Dendritic cell treated with granulocyte-macrophage colony-stimulating factor and Interleukin-4, amounts not matched to agents 40 ng/mL and 50 ng/mL, for 4 days (primary cell): ENCODE data around the gene TM9SF1.

ENCODE experiments used
- H3K27ac Mint-ChIP-seq: one replicate; pipeline ENCODE4 v1.8.0; 2022; ENCODE audit warnings: mild to moderate bottlenecking, mixed read lengths
- H3K27me3 Mint-ChIP-seq: one replicate; pipeline ENCODE4 v1.8.0; 2022; ENCODE audit warnings: mild to moderate bottlenecking, mixed read lengths
- H3K36me3 Mint-ChIP-seq: one replicate; pipeline ENCODE4 v1.8.0; 2022; ENCODE audit warnings: low read depth, mixed read lengths
- H3K4me1 Mint-ChIP-seq: one replicate; pipeline ENCODE4 v1.8.0; 2022; ENCODE audit warnings: low read depth, mixed read lengths
- H3K4me3 Mint-ChIP-seq: one replicate; pipeline ENCODE4 v1.8.0; 2022; ENCODE audit warnings: mild to moderate bottlenecking, moderate library complexity, mixed read lengths
- H3K9me3 Mint-ChIP-seq: one replicate; pipeline ENCODE4 v1.8.0; 2022; ENCODE audit warnings: mixed read lengths
- intact Hi-C: fragments of 100-400 bp; cut with micrococcal nuclease; formaldehyde crosslinking; loops from one replicate; pipeline ENCODE4 v1.15.0; 2022

The TM9SF1 gene, protein sequence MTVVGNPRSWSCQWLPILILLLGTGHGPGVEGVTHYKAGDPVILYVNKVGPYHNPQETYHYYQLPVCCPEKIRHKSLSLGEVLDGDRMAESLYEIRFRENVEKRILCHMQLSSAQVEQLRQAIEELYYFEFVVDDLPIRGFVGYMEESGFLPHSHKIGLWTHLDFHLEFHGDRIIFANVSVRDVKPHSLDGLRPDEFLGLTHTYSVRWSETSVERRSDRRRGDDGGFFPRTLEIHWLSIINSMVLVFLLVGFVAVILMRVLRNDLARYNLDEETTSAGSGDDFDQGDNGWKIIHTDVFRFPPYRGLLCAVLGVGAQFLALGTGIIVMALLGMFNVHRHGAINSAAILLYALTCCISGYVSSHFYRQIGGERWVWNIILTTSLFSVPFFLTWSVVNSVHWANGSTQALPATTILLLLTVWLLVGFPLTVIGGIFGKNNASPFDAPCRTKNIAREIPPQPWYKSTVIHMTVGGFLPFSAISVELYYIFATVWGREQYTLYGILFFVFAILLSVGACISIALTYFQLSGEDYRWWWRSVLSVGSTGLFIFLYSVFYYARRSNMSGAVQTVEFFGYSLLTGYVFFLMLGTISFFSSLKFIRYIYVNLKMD

GRCh38 chr14:24195186-24196070 lies at the start of gene TM9SF1:
TSS of gene TM9SF1 (minus strand) at chr14:24195441. CDS start at chr14:24195019, 422 bp downstream.
- peaks cover 78% of the 10 kb centered on the region for H3K36me3 Mint-ChIP-seq
- peak within 1 kb of the TSS; percentile 94 for H3K27ac Mint-ChIP-seq
- H3K4me1 Mint-ChIP-seq: peaks cover 64% of the 10 kb centered on the region
- peak within 1 kb of the TSS; percentile 94 for H3K4me3 Mint-ChIP-seq
- no peaks in the 10 kb centered on the region for H3K27me3 Mint-ChIP-seq
- intact Hi-C loops: loop anchor here (1.0 to 5.0 kb wide), 2 partner anchors 18 to 33 kb away; partner anchors contain the start of genes CHMP4A and IRF9
- peaks cover 10% of the 10 kb centered on the region for H3K9me3 Mint-ChIP-seq

GRCh38 chr14:24243336-24243836 lies 48.1 kb upstream of the TM9SF1 start:
- Mint-ChIP-seq H3K36me3 (peaks cover 45% of the 10 kb centered on the region), H3K27me3 (no peaks in the 10 kb centered on the region), H3K27ac (peak overlapping the region; percentile 100), H3K4me1 (peaks cover 68% of the 10 kb centered on the region), H3K4me3 (peak overlapping the region; percentile 93), H3K9me3 (no peaks in the 10 kb centered on the region)
- intact Hi-C loops: loop anchor here (1.0 to 2.0 kb wide), 3 partner anchors 27 to 187 kb away; partner anchors contain the start of gene RABGGTA

DNA sequence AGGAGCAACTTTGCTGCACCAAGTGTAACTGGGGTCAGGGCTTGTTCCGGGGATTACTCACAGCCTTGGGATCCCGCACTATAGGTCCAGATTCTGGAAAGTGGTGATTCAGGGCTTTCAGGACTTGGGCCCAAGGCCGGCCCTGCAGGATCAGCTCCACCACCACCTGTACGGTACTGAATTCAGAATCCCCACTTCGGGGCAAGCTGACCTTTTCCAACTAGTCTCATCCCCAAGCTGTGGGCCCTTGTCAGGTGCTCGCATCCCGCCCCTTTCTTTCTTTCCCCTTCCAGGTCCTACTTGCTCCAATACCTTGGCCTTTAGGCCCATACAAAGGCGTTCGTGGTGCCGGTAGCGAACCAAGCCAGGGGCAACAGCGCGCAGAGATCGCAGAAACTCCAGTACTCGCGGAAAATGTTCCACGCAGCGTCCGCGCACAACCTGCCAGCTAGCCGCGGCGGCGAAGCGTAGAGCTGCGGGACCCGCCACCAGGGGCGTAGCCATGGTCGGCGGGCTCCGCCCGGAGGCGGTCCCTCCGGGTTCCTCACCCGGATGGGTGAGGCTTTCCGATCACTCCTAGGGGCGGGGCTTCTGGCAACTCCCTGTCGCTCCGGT lies 46.7 kb upstream of the TM9SF1 start:
- intact Hi-C loops: loop anchor here (1.0 to 2.0 kb wide), 4 partner anchors 10 to 189 kb away; partner anchors contain the start of genes GMPR2, MDP1, NEDD8 and RABGGTA
- Mint-ChIP-seq H3K36me3 (peaks cover 60% of the 10 kb centered on the region), H3K27me3 (no peaks in the 10 kb centered on the region), H3K4me3 (peak overlapping the region; percentile 93), H3K9me3 (no peaks in the 10 kb centered on the region), H3K27ac (peak overlapping the region; percentile 100), H3K4me1 (peaks cover 75% of the 10 kb centered on the region)

GRCh38 chr14:24240110-24240918 lies 45.1 kb upstream of the TM9SF1 start:
- H3K9me3 Mint-ChIP-seq: no peaks in the 10 kb centered on the region
- no peaks in the 10 kb centered on the region for H3K27me3 Mint-ChIP-seq
- peaks cover 76% of the 10 kb centered on the region for H3K36me3 Mint-ChIP-seq
- H3K4me3 Mint-ChIP-seq: peak overlapping the region; percentile 37
- peaks cover 88% of the 10 kb centered on the region for H3K4me1 Mint-ChIP-seq
- peak overlapping the region; percentile 37 for H3K27ac Mint-ChIP-seq
- intact Hi-C loops: no loop called here

GRCh38 chr14:24238527-24239037 lies 43.3 kb upstream of the TM9SF1 start:
- peaks cover 89% of the 10 kb centered on the region for H3K36me3 Mint-ChIP-seq
- no peak overlapping the region for H3K27ac Mint-ChIP-seq
- H3K4me1 Mint-ChIP-seq: peaks cover 91% of the 10 kb centered on the region
- no peak overlapping the region for H3K4me3 Mint-ChIP-seq
- no peaks in the 10 kb centered on the region for H3K27me3 Mint-ChIP-seq
- intact Hi-C loops: no loop called here
- H3K9me3 Mint-ChIP-seq: no peaks in the 10 kb centered on the region

DNA sequence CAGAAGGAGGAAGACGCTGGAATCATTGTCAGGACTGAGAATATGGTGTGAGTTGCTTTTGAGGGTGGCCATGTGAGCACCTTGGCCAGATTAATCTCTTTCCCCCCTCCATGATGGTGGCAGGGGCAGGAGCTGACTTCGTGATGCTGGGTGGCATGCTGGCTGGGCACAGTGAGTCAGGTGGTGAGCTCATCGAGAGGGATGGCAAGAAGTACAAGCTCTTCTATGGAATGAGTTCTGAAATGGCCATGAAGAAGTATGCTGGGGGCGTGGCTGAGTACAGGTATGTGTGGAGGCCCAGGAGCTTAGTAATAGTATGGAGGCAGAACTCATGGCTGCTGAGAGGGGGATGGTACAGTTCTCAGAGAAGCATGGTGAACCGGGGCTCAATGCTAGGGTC lies 42.9 kb upstream of the TM9SF1 start:
- Mint-ChIP-seq H3K27ac (no peak overlapping the region), H3K9me3 (no peaks in the 10 kb centered on the region), H3K4me3 (no peak overlapping the region), H3K27me3 (no peaks in the 10 kb centered on the region), H3K36me3 (peaks cover 89% of the 10 kb centered on the region), H3K4me1 (peaks cover 90% of the 10 kb centered on the region)
- intact Hi-C loops: no loop called here

- Mint-ChIP-seq H3K36me3 (peaks cover 83% of the 10 kb centered on the region), H3K9me3 (no peaks in the 10 kb centered on the region), H3K4me1 (peaks cover 85% of the 10 kb centered on the region), H3K27me3 (no peaks in the 10 kb centered on the region), H3K27ac (no peak overlapping the region), H3K4me3 (no peak overlapping the region)
- intact Hi-C loops: no loop called here
These were observed 42.3 kb upstream of the TM9SF1 start for GRCh38 chr14:24237463-24237955.

- Mint-ChIP-seq H3K9me3 (no peaks in the 10 kb centered on the region), H3K27ac (no peak overlapping the region), H3K36me3 (peaks cover 82% of the 10 kb centered on the region), H3K4me3 (no peak overlapping the region), H3K4me1 (peaks cover 82% of the 10 kb centered on the region), H3K27me3 (no peaks in the 10 kb centered on the region)
- intact Hi-C loops: no loop called here
These were observed 41.6 kb upstream of the TM9SF1 start for GRCh38 chr14:24236689-24237462.

GRCh38 chr14:24235804-24236688 lies 40.8 kb upstream of the TM9SF1 start:
- Mint-ChIP-seq H3K4me1 (peaks cover 84% of the 10 kb centered on the region), H3K36me3 (peaks cover 81% of the 10 kb centered on the region), H3K4me3 (no peak overlapping the region), H3K27ac (no peak overlapping the region), H3K9me3 (no peaks in the 10 kb centered on the region), H3K27me3 (no peaks in the 10 kb centered on the region)
- intact Hi-C loops: no loop called here

DNA sequence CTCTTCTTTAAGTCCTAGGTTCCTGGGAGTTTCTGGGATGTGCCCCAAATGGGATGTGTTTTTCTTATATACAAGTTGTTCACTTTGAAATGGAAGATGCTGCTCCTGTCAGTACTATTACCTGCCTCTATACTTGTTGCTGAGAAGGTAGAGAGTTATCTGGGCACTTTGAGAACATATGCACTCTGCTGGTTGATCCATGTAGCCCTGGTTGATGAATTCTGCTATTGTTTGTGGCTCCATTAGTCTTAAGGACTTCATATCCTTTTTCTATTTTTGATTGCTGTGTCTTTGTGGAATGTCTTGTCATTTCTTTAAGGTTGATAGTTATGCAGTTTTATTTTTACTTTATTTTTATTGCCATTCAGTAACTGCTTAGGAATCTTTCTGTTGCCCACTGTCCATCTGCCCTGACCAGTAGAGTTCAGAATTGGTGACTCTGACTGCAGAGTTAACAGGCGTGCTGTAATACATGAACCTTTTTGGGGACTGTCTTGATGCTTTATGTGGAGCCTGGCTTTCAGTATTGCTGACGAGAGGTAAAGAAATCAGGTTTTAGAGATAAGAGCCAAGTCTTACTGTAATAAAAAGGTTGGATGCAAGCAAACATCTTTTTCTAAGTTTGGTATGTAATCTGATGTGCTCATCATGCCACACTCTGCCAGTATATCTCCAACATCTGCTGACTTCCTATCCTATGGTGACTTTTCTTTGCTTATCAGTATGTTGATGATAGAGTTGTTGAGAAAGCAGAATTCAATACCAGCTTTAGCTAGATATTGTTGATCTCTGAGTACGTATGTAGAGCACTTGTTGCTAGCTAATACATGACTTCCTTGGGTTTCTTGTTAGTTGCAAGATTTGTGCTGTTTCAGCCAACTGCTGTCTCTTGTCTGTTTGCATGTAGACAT lies 39.1 kb upstream of the TM9SF1 start:
- Mint-ChIP-seq H3K36me3 (peaks cover 69% of the 10 kb centered on the region), H3K27ac (no peak overlapping the region), H3K4me3 (no peak overlapping the region), H3K9me3 (no peaks in the 10 kb centered on the region), H3K27me3 (no peaks in the 10 kb centered on the region), H3K4me1 (peaks cover 74% of the 10 kb centered on the region)
- intact Hi-C loops: no loop called here
